ENCODE results near the gene KRTAP5-10.
"Not testable (repeated sequence)": the region's sequence is repeated elsewhere in the genome, so short reads cannot be mapped to it uniquely, and the experiment has no call there.

Gene KRTAP5-10

DNA sequence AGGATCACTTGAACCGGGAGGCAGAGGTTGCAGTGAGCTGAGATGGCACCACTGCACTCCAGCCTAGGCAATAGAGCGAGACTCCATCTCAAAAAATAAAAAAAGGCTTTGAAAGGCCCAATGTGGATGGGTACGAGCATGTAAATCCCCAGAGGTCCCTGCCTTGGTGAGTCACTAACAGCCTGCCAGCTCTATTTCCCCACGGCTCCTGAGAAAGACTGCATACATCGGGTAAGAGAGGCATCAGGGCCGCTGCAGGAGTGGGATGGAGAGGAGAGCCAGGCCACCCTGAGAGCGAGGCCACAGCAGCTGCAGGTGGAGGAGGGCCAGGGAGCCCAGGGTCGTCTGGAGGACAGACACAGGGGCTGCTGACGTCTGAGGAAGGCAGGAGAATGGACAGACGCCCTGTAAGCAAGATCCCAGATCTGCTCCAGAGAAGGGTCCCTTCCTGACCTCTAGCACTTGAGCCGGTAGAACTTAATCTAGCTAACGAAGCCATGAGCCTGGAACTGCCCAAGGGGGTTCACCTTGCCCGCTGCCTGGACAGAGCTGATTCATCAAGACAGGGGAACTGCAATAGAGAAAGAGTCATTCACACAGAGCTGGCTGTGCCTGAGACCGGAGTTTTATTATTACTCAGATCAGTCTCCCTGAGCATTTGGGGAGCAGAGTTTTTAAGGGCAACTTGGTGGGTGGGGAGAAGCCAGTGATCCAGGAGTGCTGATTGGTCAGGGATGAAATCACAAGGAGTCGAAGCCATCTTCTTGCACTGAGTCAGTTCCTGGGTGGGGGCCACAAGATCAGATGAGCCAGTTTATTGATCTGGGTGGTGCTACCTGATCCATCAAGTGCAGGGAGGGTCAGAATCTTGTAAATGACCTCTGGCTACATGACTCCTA, 22.2 kb upstream of the KRTAP5-10 start:
- no peak for DNase-seq

DNA sequence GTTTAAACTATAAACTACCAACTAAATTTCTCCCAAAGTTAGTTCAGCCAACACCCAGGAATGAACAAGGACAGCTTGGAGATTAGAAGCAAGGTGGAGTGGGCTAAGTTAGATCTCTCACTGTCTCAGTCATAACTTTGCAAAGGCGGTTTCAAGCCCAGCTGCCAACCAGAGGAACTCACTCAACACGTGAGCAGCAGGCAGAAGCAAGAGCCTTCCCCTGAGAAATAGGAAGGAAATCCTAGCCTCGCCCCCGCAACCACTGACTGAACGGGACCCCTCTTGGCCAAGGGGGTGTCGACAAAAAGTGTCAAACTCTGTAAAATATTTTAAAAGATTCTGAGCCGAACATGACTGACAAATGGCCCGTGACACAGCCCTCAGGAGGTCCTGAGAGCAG, 21.5 kb upstream of the KRTAP5-10 start:
- DNase-seq: no peak

DNA sequence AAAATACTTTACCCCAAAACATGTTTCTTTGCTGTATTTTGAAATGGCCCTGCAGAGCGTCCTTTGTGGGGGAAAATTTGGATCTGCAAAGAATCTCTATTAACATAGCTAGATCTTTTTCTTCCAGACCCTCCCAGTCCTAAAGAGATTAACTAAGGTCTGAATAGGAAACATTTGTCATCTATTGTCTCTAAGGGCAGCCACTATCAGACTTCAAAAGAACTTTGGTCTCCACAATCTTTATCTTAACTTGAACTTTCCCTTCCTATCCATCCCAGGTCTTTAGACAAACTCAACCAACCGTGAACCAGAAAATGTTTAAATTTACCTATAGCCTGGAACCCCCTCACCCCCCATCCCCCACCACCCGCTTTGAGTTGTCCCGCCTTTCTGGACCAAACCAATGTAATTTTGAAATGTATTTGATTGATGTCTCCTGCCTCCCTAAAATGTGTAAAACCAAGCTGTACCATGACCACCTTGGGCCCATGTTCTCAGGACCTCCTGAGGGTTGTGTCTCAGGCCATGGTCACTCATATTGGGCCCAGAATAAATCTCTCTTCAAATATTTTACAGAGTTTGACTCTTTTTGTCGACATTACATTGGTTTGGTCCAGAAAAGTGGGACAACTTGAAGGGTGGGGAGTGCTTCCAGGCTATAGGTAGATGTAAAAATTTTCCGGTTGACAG, 20.7 kb upstream of the KRTAP5-10 start:
- DNase-seq: no peak

DNA sequence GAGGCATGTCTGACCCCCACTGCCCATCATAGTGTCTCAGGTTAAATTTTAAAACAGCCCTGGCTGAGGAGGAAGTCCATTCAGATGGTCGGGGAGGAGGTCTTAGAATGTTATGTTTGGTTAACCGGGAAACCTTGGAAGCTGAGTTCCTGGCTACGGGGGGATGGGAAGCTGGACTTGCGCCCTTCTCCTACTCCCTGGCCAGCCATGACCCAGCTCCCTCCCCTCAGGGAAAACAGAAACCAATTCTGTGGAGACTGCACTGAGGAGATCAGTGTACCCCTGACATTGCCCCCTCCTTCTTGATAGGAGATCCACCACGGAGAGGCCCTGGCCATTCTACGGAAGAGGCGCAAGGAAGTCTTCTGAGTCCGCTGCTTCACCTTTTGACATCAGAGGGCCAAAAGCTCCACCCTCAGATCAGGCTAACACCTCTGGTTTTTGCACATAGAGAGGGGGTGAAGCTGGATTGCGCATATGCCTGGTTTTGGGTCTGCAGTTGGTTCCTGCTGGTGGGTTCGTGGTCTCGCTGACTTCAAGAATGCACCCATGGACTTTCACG, 19.9 kb upstream of the KRTAP5-10 start:
- no peak for DNase-seq

DNA sequence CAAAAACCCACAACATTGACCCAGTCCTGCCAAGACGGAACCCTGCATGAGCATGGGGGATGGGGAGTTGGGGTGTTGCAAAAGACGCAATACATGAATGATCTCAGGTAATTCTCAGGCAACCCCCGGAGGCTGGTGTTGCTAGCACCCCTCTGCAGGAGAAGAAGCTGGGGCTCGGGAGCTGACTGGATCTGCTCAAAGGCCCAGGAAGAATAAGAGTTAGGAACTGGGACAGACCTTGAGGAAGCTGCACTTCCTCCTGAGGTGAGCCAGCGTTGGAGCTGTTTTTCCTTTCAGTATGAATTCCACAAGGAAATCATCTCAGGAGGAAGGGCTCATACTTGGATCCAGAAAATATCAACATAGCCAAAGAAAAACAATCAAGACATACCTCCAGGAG, 17.2 kb upstream of the KRTAP5-10 start, which contains the start of gene KRTAP5-9:
Gene KRTAP5-9 (plus strand): TSS at position 301 of the 400 bp plus-strand sequence. CDS start 238 bp downstream, outside the sequence.
- DNase-seq: no peak

DNA sequence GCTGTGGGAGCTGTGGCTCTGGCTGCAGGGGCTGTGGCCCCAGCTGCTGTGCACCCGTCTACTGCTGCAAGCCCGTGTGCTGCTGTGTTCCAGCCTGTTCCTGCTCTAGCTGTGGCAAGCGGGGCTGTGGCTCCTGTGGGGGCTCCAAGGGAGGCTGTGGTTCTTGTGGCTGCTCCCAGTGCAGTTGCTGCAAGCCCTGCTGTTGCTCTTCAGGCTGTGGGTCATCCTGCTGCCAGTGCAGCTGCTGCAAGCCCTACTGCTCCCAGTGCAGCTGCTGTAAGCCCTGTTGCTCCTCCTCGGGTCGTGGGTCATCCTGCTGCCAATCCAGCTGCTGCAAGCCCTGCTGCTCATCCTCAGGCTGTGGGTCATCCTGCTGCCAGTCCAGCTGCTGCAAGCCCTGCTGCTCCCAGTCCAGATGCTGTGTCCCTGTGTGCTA, 16.6 kb upstream of the KRTAP5-10 start:
- DNase-seq: no peak

DNA sequence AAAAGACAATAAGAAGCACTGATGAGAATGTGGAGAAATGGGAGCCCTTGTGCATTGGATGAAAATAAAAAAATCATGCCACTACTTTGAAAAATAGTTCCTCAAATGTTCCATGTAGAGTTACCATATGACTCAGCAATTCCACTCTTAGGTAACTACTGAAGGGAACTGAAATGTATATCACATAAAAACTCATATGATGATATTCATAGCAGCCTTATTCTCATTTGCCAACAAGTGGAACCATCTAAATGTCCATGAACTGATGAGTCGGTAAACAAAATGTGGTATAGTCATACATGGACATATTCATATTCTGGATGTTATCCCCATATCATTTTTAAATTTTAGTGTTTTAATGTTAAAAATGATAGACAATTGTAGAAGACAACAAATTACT, 13.7 kb upstream of the KRTAP5-10 start:
- no peak for DNase-seq

DNA sequence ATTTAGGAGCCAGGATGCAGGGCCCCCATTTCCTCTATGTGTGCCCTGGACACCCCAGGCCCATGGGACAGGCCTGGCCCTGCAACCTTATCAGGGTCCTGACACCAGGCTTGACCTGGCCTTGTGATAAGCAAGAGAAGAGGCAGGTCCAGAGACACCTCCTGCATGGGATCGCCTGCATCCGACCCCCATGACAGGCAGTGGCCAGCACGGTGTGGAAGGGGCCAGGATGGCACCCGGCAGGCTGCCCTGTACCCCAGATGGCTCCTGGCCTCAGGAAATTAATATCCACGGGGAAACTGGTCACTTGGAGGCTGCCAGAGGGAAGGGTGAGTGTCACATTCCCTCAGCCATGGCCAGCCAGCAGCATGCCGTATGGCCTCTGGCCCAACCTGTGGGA, 10.4 kb upstream of the KRTAP5-10 start:
- no peak for DNase-seq

DNA sequence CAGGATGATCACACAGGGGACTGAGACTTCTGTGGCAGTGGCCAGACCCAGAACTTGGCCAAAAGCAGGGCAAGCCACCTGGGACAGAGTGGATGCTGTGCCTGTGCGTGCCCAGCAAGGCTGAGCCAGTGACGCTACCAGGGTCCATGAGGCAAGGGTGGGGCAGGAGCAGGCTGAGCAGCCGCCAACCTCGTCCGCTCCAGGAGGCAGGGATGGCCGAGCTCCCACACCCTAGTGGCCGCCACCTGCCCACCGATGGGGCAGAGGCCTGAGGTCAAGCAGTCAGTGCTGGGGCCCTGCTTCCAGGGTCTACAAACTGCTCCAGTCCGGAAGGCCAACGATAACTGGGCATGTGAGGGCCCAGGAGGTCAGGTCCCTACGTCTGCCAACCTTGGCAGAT, 9.9 kb upstream of the KRTAP5-10 start:
- no peak for DNase-seq

DNA sequence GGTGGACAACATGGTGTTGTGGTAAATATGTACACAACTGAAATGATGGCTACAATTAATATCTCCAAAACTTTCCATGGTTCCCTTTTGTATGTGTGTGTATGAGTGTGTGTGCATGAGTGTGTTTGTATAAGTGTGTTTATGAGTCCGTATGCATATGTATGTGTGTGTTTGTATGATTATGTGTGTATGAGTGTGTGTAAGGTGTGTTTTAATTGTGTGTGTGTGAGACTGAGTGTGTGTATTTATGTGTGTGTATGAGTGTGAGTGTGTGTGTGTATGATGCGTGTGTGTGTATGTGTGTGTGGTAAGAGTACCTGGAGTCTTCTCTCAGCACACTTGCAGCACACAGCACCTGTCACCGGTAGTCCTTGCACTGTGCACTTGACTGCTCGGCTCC, 9.3 kb upstream of the KRTAP5-10 start:
- DNase-seq: no peak

DNA sequence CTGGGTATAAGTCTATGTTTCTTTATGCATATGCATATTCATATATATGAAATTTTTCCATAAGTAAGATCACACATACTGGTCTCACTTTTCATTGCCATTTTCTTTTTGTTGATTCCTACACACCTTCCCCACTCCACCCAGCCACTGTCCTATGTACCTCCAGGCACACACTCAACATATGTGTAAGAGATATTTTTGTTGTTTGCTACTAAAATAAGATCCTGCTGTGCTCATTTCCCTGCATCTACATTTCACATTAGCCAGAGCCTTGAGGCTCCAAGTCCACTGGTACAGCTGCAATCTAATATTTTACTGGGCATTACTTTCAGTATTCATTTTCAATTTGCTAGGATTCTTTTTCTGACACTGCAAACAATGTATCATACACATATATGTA, 8.1 kb upstream of the KRTAP5-10 start:
- no peak for DNase-seq

DNA sequence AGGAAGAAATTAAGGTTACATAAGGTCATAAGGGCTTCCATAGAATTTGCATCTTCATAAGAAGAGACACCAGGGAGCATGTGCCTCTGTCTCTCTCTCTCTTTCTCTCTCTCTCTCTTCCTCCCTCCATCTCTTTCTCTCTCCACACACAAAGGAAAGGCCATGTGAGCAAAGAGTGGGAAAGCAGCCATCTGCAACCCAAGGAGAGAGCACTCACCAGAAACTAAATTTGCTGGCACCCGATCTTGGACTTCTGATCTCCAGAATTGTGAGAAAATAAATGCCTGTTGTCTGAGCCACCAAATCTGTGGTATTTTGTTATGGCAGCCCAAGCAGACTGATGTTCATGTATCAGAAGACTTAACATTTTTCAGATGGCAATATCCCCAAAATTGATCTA, 6.4 kb upstream of the KRTAP5-10 start:
- DNase-seq: no peak

DNA sequence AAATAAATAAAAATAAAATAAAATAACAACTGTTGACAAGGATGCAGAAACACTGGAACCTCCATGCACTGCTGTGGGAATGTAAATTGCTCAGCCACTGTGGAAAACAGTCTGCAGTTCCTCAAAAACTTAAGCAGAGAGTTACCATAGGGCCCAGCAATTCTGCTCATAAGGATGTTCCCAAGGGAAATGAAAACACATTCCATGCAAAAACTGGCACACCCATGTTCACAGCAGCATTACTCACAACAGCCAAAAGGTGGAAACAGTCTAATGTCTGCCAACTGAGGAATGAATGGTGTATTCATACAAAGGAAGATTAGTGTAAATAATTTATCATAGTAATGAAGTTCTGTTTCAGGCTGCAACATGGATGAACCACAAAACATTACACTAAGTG, 3.2 kb upstream of the KRTAP5-10 start:
- DNase-seq: no peak

DNA sequence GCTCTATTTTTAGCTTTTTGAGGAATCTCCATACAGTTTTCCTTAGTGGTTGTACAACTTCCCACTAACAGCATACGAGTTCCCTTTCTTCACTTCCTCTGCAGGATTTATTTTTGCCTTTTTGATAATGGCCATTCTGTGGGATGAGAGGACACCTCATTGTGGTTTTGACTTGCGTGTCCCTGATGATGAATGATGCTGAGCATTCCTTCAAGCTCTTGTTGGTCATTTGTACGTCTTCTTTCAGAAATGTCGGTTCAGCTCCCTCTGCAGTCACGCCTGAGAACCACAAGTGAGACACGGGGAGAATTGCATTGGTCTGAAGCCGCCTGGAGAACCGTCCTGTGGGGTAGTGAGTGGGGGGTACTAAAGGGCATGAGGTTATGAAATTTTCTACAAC, 2.0 kb upstream of the KRTAP5-10 start:
- DNase-seq: no peak

DNA sequence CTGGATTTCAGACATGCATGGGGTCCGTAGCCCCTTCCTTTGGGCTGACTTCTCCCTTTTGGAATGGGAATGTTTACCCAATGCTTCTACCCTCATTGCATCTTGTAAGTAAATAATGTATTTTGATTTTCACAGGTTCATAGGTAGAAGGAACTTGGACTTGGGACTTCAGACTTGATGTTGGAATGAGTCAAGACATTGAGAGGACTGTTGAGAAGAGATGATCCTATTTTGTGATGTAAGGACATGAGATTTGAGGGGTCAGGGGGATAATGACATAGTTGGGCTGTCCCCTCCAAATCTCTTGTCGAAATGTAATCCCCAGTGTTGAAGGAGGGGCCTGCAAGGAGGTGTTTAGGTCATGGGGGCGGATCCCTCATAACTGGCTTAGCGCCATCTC, 933 bp upstream of the KRTAP5-10 start:
- no peak for DNase-seq

DNA sequence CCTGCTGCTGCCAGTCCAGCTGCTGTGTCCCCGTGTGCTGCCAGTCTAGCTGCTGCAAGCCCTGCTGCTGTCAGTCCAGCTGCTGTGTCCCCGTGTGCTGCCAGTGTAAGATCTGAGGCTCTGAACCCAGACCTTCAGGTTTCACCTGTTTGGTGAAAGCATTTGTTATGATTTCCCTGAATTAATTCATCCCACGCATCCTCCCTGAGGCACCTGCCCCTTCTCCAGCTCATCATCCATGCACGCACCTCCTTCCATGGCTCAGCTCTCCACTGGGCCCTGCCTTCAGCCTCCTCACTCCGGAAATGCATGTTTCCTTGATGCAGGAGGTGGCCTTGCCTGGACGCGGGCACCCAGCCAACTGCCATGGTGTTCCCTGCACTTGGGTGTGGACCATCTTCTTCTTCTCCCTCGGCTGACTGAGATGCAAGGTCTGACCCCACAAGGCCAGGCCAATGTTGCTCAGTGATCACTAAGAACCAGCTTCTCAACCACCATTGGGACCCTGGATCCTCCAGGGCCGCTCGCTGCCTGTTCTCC, 788 bp downstream of the KRTAP5-10 start:
- no peak for DNase-seq

DNA sequence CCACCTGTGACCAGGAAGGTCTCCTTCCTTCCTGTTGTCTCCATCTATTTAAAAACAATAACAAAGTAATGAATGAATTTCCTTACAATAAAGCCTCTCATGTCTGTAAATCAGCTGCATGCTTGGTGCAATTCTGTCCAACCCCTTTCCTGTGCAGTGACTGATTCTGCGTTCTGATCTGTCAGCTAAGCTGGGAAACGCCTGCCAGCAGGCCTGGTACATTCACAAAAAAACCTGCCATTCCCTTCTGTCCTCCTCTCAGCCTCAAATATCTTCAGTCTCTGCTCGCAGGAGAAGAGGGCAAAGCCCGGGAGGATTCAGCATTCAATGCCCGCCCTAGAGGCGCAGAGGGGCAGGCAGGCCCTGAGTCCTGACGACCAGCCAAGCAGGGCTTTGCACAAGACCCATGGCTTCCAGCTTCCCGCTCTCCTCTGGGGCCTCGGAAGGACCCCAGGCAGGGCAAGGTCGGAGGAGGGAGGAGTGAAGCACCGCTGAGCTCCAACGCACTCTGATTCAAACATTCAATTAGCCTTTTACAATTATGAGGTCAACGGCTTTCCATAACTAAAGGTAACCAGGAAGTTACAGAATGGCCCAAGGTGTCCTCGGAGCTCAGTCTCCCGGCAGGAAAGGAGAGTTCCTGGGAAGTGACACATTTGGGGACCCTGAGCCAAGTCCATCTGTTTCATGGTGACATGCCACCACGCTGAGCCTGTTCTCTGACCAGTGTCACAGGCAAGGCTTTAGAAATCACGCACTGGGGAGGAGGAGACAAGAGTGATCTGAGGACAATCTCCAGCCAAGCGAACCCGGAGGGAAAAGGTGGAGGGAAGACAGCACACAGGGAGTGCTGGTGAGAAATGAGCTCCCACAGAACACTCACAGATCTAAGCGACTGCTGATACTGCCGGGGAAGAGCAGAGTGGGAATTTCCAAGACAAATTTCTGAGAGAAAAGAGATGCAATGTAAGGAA, 1.6 kb downstream of the KRTAP5-10 start:
- DNase-seq: not testable (repeated sequence)

DNA sequence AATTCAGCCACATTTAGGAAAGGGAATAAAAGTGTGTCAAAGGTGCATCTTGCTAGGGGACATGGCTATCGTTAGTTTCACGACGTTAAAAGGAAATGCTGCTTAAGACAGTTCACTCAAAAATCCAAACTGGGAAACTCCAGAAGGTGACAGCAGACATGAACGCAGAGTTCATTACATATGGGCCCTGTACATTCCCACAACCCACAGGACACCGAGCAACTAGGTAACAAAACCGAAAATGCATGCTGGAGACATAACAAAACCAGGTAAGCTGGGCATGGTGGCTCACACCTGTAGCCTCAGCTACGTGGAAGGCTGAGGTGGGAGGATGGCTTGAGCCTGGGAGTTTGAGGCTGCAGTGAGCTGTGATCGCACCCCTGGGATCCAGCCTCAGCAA, 2.3 kb downstream of the KRTAP5-10 start:
- DNase-seq: not testable (repeated sequence)

DNA sequence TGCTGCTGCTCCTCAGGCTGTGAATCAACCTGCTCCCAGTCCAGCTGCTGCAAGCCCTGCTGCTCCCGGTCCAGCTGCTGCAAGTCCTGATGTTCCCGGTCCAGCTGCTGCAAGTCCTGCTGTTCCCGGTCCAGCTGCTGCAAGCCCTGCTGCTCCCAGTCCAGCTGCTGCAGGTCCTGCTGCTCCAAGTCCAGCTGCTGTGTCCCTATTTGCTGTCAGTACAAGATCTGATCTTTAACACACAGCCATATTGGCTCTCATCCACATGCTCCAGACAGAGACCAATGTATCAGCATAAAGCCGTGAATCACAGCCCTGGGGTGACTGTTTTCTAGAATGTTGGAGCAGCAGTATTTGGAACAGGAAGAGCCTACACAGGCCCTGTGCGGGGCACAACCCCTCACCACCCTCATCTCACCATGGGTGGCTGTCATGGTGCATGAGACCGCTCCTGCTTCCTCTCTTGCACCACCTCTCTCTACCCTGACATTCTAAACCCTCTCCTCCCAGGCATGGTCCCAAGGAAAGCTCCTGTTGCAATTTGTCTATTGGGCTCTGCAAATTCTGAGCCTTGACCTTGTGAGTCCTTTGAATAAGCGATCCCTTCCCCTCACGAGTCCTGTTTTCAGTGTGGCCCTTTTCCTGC, 3.5 kb downstream of the KRTAP5-10 start:
- no peak for DNase-seq

DNA sequence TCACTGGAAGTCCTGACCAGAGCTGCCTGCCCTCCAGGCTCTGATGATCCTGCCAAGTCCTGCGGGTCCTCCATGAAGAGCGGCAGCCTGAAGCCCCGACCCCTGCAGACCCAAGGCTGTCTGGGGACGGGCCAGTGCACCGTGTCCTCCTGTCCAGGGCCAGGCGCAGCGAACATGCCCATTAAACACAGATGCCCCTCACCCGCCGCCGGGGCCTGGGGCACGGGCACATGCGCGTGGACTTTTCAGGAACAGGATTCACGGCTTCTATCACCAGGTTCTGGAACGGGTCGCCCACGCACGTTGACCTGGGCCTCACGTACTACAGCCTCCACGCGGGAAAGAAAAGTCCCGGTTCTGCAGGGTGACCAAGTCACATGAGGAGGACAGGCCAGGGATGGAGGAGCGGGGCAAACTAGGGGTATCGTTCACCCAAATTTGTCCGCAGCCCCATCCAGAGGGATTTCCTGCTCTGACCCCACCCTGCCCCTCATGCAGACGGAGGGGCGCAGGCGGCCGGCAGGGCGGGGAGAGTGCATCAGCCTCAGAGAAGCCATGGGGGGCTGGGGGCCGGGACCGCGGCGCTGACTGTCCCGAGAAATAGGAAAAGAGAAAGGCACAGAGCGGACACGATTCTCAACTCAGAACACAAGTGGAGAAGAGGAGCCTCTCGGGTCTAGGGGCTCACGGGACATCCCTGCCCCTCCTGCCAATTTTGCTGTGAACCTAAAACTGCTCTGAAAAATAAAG, 5.9 kb downstream of the KRTAP5-10 start:
- not testable (repeated sequence) for DNase-seq

DNA sequence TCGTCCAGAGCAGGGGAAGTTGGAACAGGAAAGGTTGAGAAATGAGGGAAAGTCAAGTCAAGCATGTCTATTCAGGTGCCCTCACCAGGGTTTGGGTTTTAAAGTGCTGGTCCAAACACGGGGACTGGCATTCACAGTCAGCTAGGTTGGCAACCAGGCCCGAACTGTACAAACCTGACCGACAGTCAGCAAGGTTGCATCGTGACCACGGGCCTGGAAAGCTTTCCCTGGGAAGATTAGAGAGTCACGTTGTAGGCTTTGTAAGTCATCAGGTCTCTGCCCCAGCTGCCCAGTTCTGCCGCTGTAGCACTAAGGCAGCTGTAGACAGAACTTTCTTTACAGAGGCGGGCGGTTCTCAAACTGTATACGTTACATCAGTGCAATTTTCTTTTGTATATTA, 7.4 kb downstream of the KRTAP5-10 start:
- no peak for DNase-seq
